Type B pancreatic cell (in vitro differentiated cells): ENCODE data around the gene YAP1. TPM values are rescaled to one million over a fixed set of nuclear protein-coding genes. Genes with fewer than 3 reads are reported as not detected.
"Not testable (repeated sequence)": the region's sequence is repeated elsewhere in the genome, so short reads cannot be mapped to it uniquely, and the experiment has no call there.

ENCODE experiments used
- DNase-seq: peaks from one replicate; pipeline ENCODE4 v3.0.0; 2021; ENCODE audit warnings: mixed read lengths; ENCODE audit not compliant: unreplicated experiment; ENCODE audit errors: extremely low spot score
- H3K27ac Mint-ChIP-seq: 2 replicates; pipeline ENCODE4 v1.8.0; 2021; ENCODE audit warnings: mild to moderate bottlenecking, mixed read lengths
- H3K27me3 Mint-ChIP-seq: 2 replicates; pipeline ENCODE4 v1.8.0; 2021; ENCODE audit warnings: mixed read lengths
- H3K36me3 Mint-ChIP-seq: 2 replicates; pipeline ENCODE4 v1.8.0; 2021; ENCODE audit warnings: mixed read lengths
- H3K4me1 Mint-ChIP-seq: one replicate; pipeline ENCODE4 v1.8.0; 2021; ENCODE audit warnings: mixed read lengths; ENCODE audit not compliant: unreplicated experiment
- H3K4me3 Mint-ChIP-seq: 2 replicates; pipeline ENCODE4 v1.8.0; 2021; ENCODE audit warnings: mild to moderate bottlenecking, mixed read lengths
- H3K9me3 Mint-ChIP-seq: 2 replicates; pipeline ENCODE4 v1.8.0; 2021; ENCODE audit warnings: mixed read lengths
- total RNA-seq: library from RNA; stranded (reverse); gene quantifications from 2 replicates; pipeline ENCODE4 v1.2.1, GENCODE V29; 2021; ENCODE audit warnings: low replicate concordance
- TF ChIP-seq, protein P1 (sequence below): fragments of 200-600 bp; sonication (generic); conservative IDR thresholded peaks from 2 replicates; pipeline ENCODE4 v1.5.0; 2021; ENCODE audit warnings: antibody characterized with exemption, mild to moderate bottlenecking

YAP1 gene
- total RNA-seq, 1 donor from 2014 or later = 199 TPM

DNA sequence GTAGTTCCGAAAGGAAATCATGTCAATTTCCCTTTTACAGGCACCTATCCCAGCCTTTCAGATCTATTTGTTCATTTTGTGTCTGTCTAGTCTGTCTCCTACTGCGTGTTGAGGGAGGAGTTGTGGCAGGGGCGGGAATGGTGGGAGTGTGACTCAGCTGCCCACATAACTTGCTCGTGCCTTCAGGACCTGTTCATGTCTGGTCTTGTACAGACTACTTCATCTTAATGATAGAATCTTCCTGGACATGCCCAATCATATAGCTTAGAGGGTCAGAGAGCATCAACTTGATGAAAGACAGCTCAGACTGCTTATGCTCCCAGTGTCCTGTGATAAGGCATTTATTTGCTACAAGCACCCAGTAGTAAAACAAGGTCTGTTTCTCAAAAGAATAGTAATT is 146.0 kb downstream of the YAP1 start:
- TF ChIP-seq, protein P1, sequence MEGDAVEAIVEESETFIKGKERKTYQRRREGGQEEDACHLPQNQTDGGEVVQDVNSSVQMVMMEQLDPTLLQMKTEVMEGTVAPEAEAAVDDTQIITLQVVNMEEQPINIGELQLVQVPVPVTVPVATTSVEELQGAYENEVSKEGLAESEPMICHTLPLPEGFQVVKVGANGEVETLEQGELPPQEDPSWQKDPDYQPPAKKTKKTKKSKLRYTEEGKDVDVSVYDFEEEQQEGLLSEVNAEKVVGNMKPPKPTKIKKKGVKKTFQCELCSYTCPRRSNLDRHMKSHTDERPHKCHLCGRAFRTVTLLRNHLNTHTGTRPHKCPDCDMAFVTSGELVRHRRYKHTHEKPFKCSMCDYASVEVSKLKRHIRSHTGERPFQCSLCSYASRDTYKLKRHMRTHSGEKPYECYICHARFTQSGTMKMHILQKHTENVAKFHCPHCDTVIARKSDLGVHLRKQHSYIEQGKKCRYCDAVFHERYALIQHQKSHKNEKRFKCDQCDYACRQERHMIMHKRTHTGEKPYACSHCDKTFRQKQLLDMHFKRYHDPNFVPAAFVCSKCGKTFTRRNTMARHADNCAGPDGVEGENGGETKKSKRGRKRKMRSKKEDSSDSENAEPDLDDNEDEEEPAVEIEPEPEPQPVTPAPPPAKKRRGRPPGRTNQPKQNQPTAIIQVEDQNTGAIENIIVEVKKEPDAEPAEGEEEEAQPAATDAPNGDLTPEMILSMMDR = no peak
- no peak for DNase-seq
- H3K36me3 Mint-ChIP-seq = peaks cover 3% of the 10 kb centered on the region
- H3K4me3 Mint-ChIP-seq = peak overlapping the region; percentile 79
- H3K4me1 Mint-ChIP-seq = peaks cover 19% of the 10 kb centered on the region
- H3K27ac Mint-ChIP-seq = peak overlapping the region; percentile 92
- H3K27me3 Mint-ChIP-seq = no peaks in the 10 kb centered on the region
- no peaks in the 10 kb centered on the region for H3K9me3 Mint-ChIP-seq

DNA sequence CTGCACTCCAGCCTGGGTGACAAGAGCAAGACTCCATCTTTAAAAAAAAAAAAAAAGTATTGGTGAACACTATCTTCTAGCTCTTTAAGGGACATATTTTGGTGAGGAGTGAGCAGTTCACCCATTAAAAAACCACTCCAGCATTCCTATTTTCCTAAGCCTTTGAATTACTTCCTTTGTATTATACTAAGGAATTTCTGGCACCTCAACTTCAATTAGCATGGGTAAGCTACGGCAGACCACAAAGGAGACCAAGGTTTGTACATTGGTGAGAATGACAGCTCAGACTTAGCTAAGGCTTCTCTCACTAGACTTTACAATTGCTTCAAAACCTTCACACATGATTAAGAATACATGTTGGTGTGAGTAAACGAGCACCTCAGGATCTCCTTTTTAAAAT is 150.0 kb downstream of the YAP1 start:
- no peaks in the 10 kb centered on the region for H3K27me3 Mint-ChIP-seq
- TF ChIP-seq, protein P1 = no peak
- H3K27ac Mint-ChIP-seq = no peak overlapping the region
- H3K4me1 Mint-ChIP-seq = peaks cover 19% of the 10 kb centered on the region
- no peak overlapping the region for H3K4me3 Mint-ChIP-seq
- peaks cover 3% of the 10 kb centered on the region for H3K9me3 Mint-ChIP-seq
- peaks cover 7% of the 10 kb centered on the region for H3K36me3 Mint-ChIP-seq
- no peak for DNase-seq

DNA sequence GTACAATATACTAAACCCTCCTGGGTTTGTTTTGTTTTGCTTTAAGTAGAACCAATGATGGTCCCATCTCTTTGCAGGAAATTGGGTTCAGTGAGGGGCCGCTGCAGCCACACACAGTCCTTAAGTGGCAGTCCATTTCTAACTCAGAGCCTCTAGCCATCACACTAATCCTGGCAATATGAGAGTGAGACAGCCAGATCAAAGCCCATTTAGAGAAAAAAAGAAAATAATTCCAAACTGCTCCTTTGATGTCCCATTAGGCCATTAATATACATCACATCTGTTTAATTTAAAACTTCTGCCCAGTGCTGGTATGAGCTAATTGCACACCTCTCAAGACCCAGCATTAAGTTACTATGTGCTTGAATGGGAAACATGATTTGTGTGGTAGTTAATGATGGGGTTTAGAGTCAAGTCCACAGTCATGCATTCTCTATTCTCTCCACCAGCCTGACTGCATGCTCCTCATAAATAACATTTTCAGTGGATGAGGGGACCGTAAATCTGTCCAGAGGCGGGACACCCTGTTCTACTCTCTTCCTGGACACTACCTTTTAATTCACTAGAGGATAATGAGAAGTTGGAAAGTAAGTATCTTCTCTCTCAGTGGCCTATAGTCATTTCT is 153.2 kb downstream of the YAP1 start:
- Mint-ChIP-seq H3K4me3 (no peak overlapping the region), H3K27ac (peak overlapping the region; percentile 54), H3K36me3 (peaks cover 3% of the 10 kb centered on the region), H3K4me1 (peaks cover 31% of the 10 kb centered on the region), H3K27me3 (no peaks in the 10 kb centered on the region), H3K9me3 (peaks cover 3% of the 10 kb centered on the region)
- no peak for DNase-seq
- TF ChIP-seq, protein P1 = no peak

DNA sequence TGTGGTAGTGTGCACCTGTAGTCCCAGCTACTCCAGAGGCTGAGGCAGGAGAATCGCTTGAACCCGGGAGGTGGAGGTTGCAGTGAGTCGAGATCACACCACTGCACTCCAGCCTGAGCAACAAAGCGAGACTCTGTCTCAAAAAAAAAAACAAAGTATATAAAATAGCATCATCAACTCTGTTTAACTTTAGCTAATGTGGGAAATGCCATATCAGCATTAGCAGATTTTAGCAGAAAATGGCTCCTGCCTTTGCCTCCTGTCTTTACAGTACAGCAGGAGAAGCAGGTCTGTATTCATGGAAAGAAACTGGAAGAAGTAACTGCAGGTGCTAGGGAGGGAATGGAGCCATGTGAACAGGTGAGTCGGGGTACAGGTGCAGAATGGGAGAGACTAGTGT is 154.5 kb downstream of the YAP1 start:
- DNase-seq, H3K36me3 Mint-ChIP-seq, H3K4me3 Mint-ChIP-seq, H3K27ac Mint-ChIP-seq, H3K9me3 Mint-ChIP-seq, H3K27me3 Mint-ChIP-seq: not testable (repeated sequence)
- peaks cover 41% of the 10 kb centered on the region for H3K4me1 Mint-ChIP-seq

DNA sequence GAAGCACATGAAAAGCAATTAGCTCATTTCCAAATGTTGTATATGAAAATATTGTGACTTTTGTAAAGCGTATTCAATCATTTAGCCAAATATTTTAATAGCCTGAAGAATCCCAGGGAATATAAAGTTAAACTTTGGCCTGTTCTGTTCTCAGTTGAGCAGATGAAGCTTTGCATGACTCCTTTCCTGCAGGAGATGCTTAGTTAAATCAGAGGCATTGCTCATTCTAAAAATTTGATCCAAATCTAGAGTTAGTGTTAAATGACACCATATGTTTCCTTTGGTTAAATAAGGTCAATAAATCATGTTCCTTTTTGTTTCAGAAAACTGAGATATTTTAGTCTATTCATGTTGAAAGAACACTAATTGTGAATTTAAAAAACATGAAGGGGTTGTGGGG is 155.9 kb downstream of the YAP1 start:
- Mint-ChIP-seq H3K9me3 (peaks cover 3% of the 10 kb centered on the region), H3K4me1 (peaks cover 51% of the 10 kb centered on the region), H3K36me3 (peaks cover 3% of the 10 kb centered on the region), H3K4me3 (peak overlapping the region; percentile 67), H3K27ac (peak overlapping the region; percentile 50), H3K27me3 (no peaks in the 10 kb centered on the region)
- TF ChIP-seq, protein P1 = no peak
- no peak for DNase-seq

DNA sequence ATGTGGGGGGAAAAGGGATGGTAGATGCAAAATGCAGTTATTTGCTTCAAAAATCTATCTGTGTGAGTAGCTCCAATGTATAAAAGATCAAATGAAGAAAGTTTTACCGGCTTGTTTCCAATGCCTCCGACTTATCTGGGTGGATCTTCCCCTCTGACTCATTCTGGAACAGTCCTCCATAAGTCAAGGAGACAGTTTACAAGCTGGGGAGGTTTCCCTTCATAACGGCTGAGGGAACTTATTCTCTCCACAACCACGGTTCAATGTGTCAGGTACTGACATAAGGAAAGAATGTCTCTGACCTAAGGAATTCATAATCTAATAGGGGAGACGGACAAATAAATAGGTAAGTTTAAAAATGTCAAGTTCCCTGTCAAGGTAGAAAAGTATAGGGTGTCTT is 157.4 kb downstream of the YAP1 start:
- Mint-ChIP-seq H3K27ac (peak overlapping the region; percentile 97), H3K27me3 (no peaks in the 10 kb centered on the region), H3K9me3 (peaks cover 6% of the 10 kb centered on the region), H3K4me1 (peaks cover 53% of the 10 kb centered on the region), H3K36me3 (no peaks in the 10 kb centered on the region), H3K4me3 (peak overlapping the region; percentile 85)
- TF ChIP-seq, protein P1 = no peak
- DNase-seq = no peak
